ENCODE measurements around the gene ANO2.
"Not testable (repeated sequence)": the region's sequence is repeated elsewhere in the genome, so short reads cannot be mapped to it uniquely, and the experiment has no call there.

The ANO2 gene

DNA sequence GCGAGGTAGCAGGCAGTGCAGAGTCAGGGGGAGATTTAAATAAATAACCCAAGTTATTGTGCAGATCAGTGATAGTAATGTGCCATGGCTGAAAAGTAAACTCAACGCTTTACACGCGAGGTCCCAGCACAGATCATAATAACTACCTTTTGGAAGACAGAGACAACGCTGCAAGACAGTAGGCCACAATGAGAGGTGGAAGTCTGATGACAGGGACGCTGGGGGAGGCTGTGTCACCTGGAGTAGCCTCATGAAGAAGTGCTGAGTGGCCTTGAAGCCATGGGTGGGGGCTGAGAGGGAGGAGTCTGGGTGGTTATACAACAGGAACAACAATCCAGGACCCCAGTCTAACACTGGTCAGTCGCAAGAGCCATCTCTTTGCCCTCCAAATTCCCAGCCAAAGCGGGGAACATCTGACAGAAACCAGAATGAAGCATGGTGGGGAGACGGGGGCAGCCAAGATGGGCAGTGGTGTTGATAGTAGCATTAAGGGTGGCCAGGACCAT lies 28.2 kb downstream of the ANO2 start:
- no peak for FAIRE-seq

GRCh38 chr12:5915511-5915910 lies 29.5 kb downstream of the ANO2 start:
- FAIRE-seq: no peak

DNA sequence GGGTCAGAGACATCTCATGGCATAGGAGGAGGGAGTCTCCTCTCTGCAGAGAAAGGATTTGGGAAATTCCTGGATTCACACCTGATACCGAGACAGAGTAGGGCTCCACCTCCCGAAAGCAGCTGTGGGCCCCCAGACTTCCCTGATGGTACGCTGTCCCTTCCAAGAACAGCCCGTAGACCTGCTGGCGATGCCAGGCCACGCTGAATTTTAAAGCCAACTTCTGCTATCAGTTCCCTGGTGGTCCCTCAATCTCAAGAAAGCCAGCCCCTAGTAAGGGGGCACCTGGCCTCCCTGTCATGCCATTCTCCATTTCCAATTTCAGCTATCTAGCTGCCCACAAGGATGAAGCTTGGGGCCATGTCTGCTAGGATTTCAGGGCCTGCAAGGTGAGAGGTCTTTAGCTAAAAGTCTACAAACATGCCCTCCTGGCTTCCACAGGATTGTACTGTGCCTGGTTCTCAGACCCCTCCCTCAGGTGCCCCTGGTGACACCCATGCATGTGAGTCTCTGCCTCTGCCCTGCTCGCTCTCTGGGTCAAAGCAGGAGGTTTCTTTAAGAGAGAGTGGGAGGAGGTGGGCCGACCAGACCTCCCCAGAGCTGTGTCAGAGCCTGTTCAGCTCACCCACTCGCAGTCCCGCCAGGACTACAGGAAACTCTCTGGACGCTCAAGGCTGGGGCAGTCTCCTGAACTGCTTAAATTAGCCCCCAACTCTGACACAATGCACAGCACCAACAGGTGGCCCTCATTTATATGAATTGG lies 30.5 kb downstream of the ANO2 start:
- FAIRE-seq: no peak

DNA sequence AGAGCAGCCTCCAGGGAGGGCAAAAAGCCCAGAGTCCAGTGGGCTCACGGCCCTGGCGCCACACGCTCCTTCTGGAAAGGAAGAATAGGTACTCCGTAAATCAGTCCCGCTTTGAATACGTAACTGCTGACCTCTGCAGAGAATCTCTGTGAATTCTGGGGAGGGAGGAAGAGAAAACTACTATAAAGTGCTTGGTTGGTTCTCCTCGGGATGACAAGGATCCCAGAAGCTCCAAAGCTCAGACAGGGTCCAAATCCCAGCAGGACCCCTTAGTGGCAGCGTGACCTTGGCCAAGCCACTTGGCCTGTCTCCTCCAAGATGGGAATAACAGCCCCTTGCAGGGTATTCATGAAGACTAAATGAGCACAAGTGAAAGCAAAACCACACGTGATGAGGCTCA lies 31.7 kb downstream of the ANO2 start:
- no peak for FAIRE-seq

DNA sequence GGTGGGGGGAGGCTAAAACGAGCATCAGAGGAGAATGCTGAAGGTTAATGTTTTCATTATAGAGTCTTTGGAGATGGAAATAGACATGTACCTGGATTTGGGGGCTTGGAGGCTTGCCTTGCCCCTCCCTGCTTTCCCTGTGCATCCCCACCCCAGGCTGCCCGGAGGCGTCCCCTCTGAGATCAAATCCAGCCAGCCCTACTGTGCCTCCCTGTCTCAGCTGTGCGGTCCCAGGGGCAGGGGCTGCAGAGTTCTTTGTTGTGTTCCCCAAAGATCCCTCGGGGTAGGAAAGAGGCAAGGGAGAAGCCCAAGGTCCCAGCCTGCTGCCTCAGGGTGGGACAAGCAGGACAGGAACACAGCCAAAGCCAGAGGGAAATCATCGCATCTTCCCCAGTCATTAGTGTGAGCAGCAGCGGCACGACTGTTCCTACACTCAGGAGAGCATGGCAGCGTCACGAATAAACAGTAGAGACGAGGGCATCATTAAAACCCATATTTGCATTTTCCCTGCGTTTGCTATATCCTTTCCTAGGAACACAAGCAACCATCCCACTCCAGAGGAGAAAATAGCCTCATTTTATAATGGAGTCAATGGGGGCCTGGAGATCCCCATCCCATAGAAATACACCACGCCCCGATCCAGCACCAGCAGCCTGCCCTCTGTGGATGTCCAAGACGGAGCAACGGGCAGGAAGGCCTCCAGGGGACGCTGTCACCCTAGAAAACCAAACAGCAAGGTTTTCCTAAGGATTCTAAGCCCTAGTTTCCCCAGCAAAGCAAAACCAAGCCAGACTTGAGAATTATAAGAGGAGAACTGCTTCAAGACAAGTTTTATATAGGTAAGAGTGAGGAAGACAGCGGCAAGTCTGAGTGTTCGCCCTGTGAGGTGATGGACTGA lies 32.4 kb downstream of the ANO2 start:
- no peak for FAIRE-seq

DNA sequence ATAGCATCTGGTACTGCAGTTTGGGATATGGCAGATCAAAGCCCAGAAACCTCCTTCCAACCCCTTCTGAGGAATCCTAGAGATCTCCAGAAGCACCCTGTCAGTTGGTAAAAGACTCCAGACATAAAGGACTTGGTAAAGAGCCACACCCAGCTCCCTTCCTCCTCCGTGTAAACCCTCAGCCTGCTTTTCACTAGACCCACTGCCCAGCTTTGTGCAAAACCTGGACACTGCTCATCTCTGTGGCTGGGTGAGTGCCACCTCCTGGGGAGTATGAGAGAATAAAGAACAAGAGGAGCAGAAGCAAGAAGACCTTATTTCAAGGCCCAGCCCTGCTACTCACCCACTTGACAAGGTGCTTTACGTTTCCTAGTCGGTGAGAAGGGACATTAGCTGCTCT lies 33.0 kb downstream of the ANO2 start:
- FAIRE-seq: no peak

DNA sequence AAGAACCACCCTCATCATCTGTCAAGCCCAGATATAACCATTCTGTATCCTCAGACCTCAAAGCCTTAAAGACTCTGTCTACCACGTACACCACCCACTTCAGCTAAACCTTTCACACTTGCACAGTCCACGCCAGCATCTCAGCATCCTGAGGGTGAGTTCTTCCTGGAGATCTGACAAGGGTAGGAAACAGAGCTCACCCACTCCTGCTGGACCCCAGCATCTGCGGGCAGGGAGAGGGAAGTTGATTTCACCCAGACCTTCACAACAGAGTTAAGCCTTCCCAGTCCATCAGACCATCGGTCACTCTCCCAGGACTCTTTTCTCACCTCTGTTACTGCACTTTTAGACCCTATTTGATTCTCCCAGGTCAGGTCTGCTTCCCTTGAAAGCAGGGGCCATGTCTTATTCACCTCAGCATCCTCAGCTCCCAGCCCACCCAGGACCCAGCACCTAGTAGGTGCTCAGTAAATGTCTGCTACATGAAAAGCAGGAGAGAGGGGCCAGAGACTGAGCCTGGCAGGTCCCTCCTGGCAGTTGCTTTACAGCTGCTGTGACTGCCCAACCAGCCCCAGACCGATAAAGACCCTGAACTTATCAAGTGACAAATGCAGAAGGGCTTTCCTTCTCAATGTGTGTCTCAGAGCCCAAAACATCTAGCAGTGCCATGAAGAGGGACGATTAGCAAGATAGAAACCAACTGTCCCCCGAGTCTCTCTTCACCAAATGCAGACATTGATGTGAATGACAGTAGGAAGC lies 34.1 kb downstream of the ANO2 start:
- no peak for FAIRE-seq

DNA sequence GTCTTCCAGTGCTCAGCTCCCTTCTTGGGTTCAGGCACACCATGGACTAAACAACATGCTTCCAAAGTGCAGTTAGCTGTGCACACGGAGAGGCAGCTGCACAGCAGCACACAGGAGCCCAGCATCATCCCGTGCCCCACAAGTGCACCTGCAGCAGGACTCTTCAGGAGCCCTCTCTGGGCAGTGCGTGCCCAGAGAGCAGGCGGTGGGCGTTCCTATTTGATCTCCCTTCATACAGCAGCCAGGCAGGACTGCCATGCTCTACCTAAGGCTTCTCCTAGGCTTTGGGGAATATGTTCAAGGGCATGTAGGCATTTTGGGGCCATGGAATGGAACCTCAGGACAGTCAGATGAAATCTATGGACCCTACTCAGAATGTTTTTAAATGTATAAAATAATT lies 35.5 kb downstream of the ANO2 start:
- FAIRE-seq: no peak

- FAIRE-seq: no peak
Measured at GRCh38 chr12:5908251-5908650, 36.8 kb downstream of the ANO2 start.

DNA sequence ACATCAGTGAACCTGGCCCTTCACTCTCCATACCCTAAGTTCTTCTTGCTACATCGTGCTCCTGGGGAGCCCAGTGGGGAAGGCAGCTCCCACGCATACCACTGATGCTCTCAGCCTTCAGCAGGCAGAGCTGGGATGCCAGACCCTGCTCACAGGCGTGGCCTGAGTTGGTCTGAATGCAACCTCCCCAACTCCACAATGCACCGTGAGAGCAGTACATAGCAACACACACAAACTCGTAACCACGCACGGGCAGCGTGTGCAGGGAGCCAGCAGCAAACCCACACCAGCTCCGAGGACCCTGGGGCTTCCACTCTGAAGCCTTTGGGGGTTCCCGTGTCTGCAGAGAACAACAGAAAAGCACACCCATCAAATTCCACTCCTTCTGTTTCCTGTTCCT lies 37.3 kb downstream of the ANO2 start:
- no peak for FAIRE-seq

DNA sequence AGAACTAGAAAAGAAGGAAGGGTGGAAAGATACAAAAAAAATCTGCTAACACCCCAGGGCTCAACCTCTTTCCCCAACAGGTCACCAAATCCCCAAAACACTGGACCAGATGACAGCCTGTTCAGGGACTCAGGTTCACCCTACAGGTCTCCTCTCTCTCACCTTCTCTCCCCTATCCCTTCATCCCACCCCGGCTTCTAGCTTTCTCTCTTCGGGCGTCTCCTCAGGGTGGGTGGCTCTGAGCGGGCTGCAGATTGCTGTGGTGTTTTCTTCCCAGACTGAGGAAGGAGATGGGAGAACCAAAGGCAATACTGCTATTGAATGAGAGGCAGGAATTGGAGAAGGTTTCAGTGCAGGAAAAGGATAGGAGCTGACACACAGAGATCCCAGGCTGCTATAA lies 39.3 kb downstream of the ANO2 start:
- FAIRE-seq: no peak

GRCh38 chr12:5904969-5905368 lies 40.1 kb downstream of the ANO2 start:
- FAIRE-seq: no peak

DNA sequence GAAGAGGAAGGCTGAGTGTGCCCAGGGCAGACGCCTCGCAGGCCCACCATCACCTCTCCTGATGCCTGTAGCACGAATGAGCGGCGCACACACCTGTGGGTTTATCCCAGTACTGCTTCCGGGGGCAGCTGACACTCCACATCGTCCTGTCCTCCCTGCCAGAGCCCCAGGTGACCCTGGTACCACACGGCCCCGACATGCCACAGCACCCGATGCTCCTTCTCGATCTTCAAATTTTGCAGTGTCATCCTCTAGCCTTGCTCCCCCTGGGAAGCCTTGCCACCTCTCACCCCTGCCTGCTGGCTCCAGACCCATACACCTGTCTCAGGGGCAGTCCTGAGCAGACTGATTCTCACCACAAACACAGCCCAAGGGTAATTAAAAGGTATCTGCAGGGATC lies 40.6 kb downstream of the ANO2 start:
- no peak for FAIRE-seq

DNA sequence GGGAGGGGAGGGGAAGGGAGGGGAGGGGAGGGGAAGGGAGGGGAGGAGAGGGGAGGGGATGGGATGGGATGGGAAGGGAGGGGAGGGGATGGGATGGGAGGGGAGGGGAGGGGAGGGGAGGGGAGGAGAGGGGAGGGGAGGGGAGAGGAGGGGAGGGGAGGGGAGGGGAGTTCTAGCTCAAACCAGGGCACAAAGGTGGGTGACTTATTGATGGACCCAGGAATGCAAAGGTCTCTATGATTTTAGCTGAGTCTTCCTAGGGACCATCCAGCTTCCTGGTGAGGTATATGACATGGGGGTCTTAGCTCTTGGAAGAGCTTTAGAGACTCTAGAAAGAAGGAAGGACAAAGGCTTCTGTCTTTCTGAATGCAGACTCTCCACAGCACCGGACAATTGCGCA lies 42.3 kb downstream of the ANO2 start:
- no peak for FAIRE-seq

GRCh38 chr12:5901416-5901815 lies 43.6 kb downstream of the ANO2 start:
- no peak for FAIRE-seq

DNA sequence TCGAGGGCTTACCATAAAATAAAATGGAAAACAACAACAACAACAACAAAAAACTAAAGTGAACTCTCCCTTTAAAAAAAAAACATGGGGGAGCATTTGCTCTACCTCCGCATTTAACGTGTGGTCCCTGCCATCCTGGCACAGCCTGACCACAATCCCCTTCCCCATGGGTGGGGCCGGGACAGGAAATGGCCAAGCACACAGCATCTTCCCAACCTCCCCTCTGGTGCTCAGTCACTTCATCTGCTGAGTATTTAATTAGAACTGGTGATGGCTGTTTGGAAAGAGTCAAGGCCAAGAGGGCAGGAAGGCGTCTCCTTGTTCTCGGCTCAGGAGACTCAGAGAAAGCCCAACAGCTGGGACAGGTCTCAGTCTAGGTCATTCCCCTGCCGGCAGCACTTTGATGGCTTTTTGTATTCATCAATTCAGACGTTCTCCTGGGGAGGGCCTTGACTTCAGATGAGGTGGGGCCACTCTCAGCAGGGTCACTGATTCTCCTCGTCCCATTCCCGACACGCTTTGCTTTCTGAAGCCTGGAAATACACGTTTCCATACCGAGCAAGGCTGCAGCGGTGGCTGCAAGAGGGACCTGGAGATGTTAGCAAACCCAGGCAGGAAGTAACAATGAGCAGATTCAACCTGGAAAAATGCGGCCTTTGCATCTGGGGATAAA lies 44.4 kb downstream of the ANO2 start:
- peak; percentile 35 for FAIRE-seq

- FAIRE-seq: no peak
Measured at GRCh38 chr12:5900076-5900475, 45.0 kb downstream of the ANO2 start.

DNA sequence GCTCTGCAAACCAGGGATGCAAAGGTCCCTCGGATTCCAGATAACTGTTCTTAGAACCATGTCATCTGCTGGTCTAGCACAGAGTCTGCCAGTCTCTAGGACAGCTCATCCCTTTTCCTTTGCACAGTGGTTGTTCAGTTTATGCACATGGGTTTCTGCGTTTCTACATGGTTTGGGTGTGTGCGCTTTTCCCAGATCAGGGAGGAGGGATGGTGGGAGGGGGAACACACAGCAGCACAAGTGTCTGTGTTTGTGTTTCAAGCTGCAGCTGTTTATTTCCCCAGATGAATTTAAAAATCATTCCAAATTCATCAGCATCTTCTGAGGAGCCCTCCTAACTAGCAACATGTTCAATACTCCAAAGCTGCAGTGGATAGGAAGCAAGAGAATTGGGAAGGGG lies 45.4 kb downstream of the ANO2 start:
- no peak for FAIRE-seq

DNA sequence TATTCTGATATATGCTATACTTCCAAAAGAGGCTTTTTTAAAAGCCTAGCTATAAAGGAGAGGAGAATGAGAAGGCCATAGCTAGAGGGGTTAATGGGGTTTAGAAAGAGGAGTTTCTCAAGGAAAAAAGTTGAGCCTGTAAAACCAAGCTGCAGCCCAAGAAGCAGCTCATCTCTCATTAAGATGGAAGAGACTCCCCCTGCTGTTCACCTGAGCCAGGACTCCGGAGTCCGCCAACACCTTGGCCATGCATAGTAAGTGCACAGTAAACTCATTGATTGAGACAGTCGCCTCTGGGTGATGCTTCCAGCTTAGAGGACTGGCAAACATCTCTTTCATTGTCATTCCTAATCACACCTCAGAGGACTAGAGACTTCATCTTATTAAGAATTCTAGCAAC lies 46.2 kb downstream of the ANO2 start:
- FAIRE-seq: no peak

DNA sequence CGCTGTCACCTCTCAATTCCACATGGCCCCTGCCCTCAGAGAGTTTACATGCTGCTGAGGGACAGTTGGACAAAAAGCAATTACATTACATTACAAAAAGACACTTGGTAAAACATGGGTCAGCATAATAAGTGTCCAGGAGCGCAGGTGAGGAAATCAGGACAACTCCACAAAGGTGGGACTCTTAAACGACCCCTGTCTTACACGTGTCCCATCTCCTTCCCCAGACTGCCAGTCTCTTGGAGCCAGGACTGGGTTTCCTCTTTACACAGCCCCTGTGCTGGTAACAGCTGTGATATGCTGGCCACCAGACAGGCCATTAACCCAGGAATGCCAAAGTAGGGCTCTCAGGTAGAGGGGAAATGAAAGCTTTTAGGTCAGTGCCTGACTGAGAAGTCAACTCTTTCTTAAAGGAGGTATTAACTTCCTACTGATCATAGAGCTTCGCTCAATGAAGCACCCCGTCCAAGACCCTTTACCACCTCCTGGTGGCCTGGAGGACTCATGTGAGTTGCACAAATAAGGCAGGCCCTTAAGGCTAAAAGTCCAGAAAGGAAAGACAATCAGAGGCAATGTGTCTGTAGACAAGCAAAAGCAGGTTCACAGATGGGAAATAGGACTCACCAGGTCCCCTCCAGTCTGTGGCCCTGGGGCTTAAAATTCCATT lies 55.5 kb downstream of the ANO2 start:
- no peak for FAIRE-seq

DNA sequence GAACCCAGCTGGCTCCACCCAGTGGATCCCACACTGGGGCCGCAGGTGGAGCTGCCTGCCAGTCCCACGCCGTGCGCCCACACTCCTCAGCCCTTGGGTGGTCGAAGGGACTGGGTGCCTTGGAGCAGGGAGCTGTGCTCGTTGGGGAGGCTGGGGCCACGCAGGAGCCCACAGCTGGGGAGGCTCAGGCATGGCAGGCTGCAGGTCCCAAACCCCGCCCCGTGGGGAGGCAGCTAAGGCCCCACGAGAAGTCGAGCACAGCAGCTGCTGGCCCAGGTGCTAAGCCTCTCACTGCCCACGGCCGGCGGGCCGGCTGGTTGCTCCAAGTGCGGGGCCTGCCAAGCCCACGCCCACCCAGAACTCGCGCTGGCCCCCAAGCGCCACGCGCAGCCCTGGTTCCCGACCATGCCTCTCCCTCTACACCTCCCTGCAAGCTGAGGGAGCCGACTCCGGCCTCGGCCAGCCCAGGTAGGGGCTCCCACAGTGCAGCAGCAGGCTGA lies 56.2 kb downstream of the ANO2 start:
- FAIRE-seq: no peak

DNA sequence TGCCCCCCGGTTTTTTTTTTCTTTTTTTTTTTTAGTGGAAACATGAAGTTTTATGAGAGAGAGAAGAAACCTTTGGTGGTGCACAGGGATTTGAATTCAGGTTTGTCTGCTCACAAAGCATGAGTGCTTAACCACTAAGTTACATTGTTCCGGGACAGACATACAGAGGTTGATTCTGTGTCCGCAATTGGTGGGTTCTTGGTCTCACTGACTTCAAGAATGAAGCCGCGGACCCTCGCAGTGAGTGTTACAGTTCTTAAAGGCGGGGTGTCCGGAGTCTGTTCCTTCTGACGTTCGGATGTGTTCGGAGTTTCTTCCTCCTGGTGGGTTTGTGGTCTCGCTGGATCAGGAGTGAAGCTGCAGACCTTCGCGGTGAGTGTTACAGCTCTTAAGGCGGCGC lies 57.2 kb downstream of the ANO2 start:
- FAIRE-seq: not testable (repeated sequence)
